Forelimb muscle (tissue), 1 donor: Measurements from ENCODE around the gene DAGLA. TPM values are rescaled to one million over a fixed set of nuclear protein-coding genes. Genes with fewer than 3 reads are reported as not detected.

Experiments used
- DNase-seq: peaks from one replicate; pipeline ENCODE4 v3.0.0-alpha.2; 2013; ENCODE audit warnings: low read depth
- polyA plus RNA-seq: library from polyadenylated mRNA; unstranded; fragments of 120-200 nt; gene quantifications from one replicate; pipeline ENCODE4 v1.2.1, GENCODE V29; 2013; ENCODE audit not compliant: insufficient read length

The DAGLA gene
- polyA plus RNA-seq, 1 donor, result 4.6 TPM

GRCh38 chr11:61762798-61763197, 82.6 kb downstream of the DAGLA start:
- no peak for DNase-seq

- DNase-seq, result no peak
Observed at GRCh38 chr11:61763930-61764605, 83.9 kb downstream of the DAGLA start.

DNA sequence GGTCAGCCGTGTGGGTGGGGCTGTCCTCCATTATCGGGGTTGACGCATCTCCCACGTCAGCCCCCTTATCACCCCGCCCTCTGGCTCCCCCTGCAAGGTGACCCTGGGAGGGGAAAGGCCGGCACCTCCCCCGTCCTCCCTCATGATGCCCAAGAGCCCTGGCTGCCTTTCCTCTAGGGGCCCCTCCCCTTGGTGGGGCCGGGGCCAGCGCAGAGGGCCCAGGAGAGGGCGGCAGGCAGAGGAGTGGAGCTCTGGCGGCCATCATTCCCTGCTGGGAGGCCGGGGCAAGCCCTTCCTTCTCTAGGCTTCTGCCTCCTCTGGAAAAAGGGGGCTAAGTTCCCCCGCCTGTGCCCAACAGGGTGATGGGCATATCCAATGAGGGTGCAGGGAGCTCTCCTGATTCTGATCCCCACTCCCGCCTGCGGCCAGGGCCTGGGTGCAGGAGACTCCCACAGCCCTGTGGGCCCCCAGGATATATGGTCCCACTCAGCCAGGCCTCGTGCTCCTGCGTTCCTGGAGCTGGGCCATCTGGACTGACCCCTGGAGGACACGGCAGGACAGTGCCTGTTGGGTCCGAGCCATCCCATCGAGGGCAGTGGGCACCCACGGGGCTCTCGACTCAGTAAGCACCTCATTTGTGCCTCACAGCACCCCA, 84.5 kb downstream of the DAGLA start:
- no peak for DNase-seq

DNA sequence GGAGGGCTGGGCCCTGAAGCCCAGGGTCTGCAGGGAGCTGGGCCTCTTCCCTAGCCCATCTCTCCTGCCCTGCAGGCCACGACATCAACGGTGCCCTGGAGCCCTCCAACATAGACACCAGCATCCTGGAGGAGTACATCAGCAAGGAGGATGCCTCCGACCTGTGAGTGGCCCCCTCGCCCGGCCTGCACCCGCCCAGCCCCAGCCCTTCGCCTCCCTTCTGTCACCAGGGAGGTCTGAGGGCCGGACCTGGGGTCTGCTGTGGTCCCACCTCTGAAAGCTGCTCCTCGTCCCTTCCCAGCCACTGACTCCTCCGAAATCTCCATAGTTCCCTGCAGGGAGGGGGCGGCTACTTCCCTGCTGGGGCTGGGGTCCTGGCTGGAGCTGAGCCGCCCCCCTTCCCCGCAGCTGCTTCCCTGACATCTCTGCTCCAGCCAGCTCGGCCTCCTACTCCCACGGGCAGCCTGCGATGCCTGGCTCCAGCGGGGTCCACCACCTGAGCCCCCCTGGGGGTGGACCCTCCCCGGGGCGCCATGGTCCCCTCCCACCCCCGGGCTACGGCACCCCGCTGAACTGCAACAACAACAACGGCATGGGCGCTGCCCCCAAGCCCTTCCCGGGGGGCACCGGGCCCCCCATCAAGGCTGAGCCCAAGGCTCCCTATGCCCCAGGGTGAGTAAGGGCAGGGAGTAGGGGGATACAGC, 85.5 kb downstream of the DAGLA start:
- no peak for DNase-seq

DNA sequence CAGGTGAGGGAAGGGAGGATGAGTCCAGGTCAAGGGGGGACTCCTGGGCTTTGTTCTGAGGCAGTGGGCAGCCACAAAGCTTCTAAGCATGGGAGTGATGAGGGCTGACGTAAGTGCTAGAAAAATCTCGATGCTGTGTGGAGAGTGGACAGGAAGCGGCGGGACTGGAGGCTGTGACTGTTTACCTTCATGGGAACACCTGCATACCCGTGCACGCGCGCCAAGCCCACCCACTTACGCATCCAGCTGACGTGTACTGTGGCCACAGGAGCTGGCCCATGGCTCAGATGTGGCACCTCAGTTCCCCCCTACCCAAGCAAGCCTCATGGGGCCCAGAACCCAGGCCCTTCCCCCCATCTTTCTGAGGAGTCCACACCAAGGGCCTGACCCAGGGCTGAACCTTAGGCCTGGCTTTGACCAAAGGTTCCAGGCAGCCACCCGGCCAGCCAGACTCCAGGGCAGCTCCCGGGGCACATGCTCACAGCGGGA, 86.2 kb downstream of the DAGLA start:
- no peak for DNase-seq

DNA sequence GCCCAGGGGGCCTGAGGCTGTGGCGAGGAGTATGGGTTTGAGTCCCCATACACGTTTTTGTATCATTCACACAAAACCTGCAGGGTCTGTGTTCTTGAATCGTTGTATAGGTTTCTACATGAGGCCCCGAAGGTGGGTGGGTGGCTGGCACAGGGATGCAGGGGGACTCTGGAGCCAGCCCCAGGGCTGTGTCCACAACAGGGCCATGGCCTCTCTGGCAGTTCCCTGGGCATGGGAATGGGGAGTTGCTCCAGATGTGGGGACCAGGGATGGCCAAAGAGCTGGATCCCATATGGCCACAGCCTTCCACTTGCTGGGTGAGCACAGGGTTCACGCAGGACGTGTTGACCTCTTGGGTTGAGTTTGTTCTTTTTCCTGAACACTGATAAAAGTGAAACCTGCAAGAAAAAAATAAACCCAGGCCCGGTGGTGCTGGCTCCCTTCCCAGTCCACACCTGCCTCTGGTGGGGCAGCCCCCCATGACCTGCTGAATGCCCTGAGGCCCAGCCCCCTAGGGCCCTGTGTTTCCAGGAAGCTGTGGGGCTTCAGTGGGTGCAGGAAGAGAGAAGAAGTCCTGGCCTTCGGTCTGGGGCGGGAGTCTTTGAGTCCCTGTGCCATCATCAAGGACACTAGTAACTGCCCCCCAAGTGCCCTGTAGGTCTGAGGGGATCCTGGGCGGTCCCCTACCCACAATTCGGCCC, 88.3 kb downstream of the DAGLA start:
- DNase-seq, result no peak

DNA sequence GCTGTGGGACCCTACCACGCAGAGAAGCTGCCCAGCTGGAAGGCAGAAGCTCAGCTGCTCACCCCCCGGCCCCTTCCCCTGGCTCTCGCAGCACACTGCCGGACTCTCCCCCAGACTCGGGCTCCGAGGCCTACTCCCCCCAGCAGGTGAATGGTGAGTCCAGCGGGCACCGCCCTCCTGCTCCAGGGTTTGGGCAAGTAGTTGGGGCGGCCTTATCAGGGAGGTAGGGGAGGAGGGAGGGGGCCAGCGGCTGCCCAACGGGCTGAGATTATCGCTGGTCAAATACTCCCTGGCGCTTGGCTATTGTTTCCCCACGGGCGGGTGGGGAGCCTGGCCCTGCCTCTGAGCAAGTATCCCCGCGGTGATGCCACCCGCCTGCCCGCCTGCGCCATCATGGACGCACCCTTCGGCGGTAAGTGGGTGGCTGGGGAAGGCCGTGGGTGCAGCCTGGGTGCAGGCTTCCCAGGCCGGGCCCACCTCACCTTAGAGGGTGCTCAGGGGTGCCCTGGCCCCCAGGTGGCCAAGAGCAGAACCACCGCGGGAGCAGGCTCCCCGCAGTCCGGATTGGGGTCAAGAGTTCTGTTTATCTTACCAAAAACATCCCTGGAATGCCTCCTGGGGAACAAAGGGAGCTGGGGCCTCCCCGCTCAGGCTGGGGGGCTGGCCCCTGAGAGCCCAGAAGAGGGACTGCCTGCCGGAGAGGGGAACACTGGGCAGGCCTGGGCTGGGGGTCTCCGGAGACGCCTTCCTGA, 89.2 kb downstream of the DAGLA start:
- no peak for DNase-seq

GRCh38 chr11:61769946-61770683, 89.9 kb downstream of the DAGLA start:
- no peak for DNase-seq

- DNase-seq, result no peak
Observed at GRCh38 chr11:61771195-61771894, 91.2 kb downstream of the DAGLA start.

GRCh38 chr11:61771985-61772455, 91.8 kb downstream of the DAGLA start:
- no peak for DNase-seq

DNA sequence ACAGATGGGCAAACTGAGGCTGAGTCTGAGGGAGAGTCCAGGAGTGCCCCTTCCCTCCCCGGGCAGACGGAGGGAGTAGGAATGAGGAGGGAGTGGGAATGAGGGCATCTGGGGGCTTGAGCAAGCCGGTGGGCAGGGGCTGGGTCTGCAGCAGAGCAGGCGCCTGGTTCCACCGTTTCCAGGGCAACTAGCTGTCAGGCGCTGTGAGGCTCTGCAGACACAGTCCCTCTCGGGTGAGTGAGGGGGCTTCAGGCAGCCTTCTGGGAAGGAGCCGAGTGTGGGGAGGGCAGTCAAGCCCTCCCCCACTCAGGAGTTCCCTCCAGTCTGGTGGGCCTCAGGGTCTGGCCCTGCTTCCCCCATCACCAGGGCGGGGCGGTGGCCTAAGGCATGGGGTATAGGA, 93.2 kb downstream of the DAGLA start:
- DNase-seq, result no peak

DNA sequence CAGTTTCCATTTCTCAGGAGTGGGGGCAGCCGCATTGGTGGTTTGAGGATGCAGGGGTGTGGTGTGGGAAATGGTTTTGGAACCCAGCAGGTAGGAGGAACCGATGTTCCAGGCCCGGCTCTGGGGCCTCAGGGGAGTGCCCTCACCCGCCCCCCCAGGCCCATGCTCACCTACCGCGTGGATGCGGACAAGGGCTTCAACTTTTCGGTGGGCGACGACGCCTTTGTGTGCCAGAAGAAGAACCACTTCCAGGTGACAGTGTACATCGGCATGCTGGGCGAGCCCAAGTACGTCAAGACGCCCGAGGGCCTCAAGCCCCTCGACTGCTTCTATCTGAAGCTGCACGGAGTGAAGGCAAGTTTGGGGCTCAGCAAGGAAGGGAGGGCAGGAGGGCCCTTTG, 93.6 kb downstream of the DAGLA start:
- DNase-seq, result no peak

DNA sequence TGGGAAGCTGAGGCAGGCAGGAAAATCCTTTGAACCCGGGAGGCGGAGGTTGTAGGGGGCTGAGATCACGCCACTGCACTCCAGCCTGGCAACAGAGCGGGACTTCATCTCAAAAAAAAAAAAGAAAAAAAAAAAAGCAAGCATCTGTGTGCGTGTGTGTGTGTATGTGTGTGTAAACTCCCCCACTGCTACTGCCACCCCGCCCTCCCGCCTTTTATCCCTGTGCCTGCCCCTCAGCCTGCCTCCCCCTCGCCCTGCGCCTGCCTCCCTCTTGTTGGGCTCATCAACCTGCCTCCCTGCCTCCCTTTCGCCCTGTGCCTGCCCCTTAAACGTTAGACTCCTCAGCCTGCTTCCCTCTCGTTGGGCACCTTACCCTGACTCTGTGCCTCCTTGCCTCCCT, 94.2 kb downstream of the DAGLA start:
- DNase-seq, result no peak

DNA sequence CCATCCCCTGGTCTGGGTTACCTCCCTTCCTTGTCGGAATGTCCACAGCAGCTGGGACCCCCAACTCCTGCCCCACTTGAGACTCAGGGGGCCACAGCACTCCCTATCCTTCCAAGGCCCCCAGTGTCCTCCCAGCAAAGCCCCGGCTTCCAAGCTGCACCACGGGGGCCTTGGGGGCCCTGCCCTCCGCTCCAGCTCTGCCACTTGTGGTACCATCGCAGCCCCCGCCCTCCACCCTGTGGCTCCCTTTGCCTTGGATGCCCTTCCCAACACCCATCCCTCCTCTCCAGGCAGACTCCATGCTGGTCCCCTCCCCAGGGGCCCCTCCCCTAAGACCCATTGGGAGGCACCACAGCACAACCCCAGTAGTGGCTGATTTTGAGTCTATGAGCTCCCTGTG, 94.9 kb downstream of the DAGLA start:
- no peak for DNase-seq

DNA sequence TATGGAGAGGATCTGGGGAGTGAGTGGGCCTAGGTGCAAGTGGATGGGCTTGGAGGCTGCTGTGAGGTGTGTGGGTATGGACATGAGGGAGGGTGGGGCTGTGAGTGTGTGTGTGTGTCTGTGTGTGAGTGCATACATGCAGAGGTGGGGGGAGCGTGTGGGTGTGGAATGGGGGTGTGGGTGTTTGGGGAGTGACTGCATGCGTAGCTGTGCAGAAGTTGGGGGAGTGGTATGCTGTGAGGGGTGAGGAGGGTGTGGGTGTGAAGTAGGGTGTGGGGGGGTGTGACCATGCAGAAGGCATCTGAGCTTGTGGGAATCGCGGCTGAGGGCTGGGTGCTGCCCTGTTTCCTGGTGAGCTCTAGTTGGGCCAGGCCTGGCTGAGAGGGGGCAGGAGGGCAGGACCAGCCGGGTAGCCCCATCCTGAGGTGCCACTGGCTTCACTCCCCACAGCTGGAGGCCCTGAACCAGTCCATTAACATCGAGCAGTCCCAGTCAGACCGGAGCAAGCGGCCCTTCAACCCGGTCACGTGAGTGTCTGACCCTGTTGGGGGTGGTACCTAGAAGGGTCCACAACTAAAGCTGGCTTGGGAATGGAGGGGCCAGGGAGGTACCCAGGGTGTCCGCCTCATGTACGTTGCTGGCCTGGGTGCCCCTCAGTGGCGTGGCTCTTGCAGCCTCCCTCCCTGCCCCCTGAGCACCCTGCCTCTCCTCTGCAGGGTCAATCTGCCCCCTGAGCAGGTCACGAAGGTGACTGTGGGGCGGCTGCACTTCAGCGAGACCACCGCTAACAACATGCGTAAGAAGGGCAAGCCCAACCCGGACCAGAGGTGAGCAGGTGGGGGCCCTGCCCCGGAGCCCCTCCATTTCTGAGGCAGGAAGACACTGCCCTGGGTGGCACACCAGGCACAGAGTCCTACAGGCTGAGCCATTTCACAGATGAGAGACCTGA, 95.7 kb downstream of the DAGLA start:
- DNase-seq, result no peak

DNA sequence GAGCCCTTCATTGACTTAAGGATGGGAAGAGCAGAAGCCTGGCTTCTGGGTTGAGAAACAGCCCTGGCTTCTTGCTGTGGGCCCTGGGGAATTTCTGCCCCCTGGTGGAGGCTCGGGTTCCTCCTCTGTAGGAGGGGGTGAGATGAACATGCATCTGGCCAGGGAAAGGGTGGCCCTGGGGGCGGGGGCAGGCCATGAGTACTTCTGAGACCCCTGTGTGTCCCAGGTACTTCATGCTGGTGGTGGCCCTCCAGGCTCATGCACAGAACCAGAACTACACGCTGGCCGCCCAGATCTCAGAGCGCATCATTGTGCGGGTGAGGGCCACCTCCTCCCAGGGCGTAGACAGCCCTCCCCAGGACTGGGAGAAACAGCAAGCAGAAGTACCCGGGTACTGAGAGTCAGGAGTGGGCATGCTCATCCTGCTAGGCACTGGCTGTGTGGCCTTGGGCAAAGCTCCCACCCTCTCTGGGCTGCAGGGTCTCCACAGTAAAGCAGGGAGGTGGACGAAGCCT, 96.4 kb downstream of the DAGLA start:
- no peak for DNase-seq

- DNase-seq, result no peak
Observed at GRCh38 chr11:61777234-61778090, 97.3 kb downstream of the DAGLA start.
